GM12864 (cell line): Measurements from ENCODE around the gene CD200R1L.

Experiments used
- DNase-seq: peaks from one replicate; pipeline ENCODE4 v3.0.0-alpha.2; 2011; ENCODE audit warnings: low read depth
- H3K4me3 ChIP-seq: 2 replicates; pipeline ENCODE4 v1.5.1; 2011; ENCODE audit warnings: mild to moderate bottlenecking, low read depth, low read length, control low read depth
- TF ChIP-seq, protein P1 (sequence below): IDR thresholded peaks from 2 replicates; pipeline ENCODE4 v1.5.1; 2011; ENCODE audit warnings: low read depth, mild to moderate bottlenecking, moderate library complexity, low read length, control low read depth, inconsistent platforms; ENCODE audit errors: missing control alignments

Gene CD200R1L

DNA sequence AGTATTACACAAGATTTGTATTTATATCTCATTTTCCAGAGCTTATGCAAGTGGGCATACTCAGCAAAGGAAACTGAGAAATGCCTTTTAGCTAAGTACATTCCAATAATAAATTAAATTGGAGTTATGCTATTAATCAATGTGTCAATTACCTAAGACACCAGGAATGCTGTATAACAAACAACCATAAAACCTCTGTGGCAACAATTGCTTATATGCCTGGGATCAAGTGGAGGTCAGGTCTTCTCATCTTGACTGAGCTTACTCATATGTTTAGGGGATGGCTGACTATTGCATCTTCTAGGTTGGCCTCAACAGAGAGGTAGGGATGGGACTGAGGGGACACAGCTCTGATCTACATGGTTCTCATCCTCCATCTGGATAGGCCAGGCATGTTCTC lies 30.7 kb downstream of the CD200R1L start:
- TF ChIP-seq, protein P1, sequence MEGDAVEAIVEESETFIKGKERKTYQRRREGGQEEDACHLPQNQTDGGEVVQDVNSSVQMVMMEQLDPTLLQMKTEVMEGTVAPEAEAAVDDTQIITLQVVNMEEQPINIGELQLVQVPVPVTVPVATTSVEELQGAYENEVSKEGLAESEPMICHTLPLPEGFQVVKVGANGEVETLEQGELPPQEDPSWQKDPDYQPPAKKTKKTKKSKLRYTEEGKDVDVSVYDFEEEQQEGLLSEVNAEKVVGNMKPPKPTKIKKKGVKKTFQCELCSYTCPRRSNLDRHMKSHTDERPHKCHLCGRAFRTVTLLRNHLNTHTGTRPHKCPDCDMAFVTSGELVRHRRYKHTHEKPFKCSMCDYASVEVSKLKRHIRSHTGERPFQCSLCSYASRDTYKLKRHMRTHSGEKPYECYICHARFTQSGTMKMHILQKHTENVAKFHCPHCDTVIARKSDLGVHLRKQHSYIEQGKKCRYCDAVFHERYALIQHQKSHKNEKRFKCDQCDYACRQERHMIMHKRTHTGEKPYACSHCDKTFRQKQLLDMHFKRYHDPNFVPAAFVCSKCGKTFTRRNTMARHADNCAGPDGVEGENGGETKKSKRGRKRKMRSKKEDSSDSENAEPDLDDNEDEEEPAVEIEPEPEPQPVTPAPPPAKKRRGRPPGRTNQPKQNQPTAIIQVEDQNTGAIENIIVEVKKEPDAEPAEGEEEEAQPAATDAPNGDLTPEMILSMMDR = no peak
- no peak for DNase-seq
- no peak overlapping the region for H3K4me3 ChIP-seq

DNA sequence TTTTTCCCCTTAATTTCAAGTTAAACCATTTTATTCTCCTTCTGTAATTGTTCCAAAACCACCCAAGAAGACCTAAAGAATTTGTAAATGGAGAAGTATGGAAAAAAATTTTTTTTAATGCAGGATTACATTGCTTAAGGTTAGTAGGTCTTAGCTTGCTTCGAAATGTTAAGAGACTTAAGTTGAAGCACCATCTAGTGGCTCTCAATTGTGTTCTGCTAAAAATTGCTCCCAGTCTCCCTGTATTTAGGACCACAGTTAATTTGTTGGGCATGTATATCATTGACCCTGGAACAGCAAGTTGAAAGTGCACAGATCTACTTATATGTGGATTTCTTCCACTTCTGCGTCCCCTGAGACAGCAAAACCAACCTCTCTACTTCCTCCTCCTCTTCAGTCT lies 32.4 kb downstream of the CD200R1L start:
- DNase-seq = no peak
- TF ChIP-seq, protein P1 = peak; percentile 33
- no peak overlapping the region for H3K4me3 ChIP-seq

DNA sequence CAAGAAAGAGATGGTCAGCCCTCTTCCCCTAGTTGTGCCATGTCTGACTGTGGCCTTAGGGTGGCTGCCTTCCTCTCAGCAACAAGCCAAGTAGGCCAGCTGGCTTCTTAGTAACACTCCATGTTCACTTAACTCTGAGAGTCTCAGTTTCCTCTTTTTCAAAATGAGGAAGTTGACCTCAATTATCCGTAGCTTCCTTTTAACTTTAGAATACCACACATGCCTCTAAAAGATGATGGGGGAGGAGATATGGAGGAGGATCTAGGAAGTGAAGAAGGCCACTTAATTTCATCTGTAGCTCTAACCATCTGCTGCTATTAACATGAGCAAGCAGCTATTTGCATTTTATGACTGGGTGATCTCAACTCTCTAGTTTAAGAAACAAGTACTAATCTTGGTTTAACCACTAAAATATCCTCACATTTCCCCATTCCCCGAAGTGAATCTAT lies 32.9 kb downstream of the CD200R1L start:
- peak; percentile 65 for DNase-seq
- H3K4me3 ChIP-seq = no peak overlapping the region
- TF ChIP-seq, protein P1 = peak; percentile 22

DNA sequence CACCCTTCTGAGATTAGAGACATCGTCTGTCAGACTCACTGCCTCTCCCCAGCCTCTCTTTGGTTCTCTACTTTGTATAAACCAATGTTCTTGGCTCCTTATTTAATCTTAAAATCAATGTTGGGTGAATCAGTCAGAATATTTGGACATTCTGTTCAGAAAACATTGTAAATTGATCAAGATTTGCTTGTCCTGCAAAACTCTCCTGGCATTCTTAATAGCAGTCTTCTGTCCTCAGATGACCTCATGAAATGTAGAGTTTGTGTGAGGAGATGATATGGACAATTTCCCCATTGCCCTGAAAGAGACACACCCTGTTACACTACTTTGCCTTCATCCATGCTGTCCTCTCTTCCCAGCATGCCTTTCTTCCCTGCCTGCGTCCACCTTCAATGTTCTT lies 33.6 kb downstream of the CD200R1L start:
- no peak for DNase-seq
- TF ChIP-seq, protein P1 = no peak
- H3K4me3 ChIP-seq = no peak overlapping the region

DNA sequence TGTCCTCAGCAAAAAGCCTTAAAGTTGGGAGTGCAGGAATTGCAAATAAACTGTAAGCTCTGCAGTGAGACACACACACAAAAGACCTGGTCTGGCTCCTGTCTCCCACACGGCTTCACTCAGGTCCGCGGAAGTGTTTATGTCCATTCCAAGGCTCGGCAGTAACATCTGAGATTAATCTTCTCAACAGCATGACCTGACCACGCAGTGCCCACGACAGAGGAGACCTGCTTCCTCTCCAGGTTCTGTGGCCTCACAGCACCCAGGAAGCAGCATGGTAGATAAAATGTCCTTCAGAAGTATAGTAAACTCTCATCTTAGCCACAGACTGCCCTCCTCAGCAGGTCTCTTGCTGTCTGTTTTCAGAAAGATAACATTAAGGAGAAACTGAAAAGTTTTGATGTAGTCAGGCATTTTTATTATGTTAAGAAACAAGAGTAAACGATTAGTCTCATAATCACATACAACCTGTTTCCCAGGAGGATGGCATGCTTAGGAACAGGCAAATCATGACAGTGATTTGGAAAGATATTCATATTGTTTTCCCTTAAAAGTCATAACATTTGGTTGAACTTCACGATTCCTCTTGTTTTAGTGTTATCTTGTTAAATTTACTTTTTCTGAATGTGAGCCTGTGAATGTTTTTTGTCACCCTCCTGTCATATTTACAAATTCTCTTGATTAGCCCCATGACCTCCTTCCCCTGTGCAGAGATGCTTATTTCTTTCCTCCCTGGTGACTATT lies 34.6 kb downstream of the CD200R1L start:
- TF ChIP-seq, protein P1 = no peak
- no peak for DNase-seq
- H3K4me3 ChIP-seq = no peak overlapping the region

DNA sequence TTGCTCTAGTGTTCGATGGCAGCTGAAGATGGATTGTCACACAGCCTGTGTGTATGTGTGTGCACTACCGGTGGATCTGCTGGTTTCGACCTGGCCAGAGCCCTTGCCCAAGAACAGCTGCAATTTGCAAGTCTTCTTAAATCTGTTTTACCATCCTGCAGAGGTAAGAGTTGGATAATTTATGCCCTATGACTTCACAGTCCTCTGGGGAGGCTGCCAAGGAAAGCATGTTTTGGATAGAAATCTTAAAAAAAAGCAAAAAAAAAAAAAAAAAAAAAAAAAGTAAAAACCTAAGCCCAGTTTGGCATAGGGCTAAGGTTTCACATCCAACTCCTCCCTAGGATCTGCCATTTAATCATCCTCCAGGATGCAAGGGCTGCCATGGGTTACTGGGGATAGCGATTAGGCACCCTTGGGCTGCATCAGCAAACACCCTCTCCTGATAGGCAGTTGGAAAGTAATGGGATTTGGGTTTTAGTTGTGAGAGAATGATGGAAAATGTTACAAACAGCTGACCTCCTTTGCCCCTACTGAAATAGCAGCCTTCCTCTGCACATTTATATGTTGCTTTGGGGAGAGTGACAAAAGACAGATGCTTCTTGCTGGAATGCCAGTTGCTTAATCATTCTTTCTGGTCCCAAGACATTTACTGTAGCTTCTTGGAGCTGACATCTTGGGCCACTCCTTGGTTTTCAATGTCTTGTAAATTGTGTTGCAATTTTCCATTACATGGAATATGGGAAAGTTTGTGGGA lies 35.4 kb downstream of the CD200R1L start:
- DNase-seq = no peak
- no peak overlapping the region for H3K4me3 ChIP-seq
- TF ChIP-seq, protein P1 = no peak
